Urinary bladder (tissue), 4 donors: ENCODE data around the gene ZDHHC21. TPM values are rescaled to one million over a fixed set of nuclear protein-coding genes. Genes with fewer than 3 reads are reported as not detected.

Source experiments
- DNase-seq: peaks from one replicate; pipeline ENCODE4 v3.0.0-alpha.2; 2015; ENCODE audit errors: extremely low spot score
- H3K27ac ChIP-seq: one replicate; pipeline ENCODE4 v1.5.1; 2013; ENCODE audit warnings: low read depth, mild to moderate bottlenecking, moderate library complexity
- H3K36me3 ChIP-seq: one replicate; pipeline ENCODE4 v1.6.1; 2013; ENCODE audit warnings: mild to moderate bottlenecking, moderate library complexity; ENCODE audit not compliant: insufficient read depth
- H3K4me1 ChIP-seq: one replicate; pipeline ENCODE4 v1.6.1; 2013; ENCODE audit warnings: mild to moderate bottlenecking, moderate library complexity; ENCODE audit not compliant: insufficient read depth
- H3K4me3 ChIP-seq: one replicate; pipeline ENCODE4 v1.5.1; 2013; ENCODE audit warnings: low read depth, low read length
- WGBS: extraction: QIAGEN DNeasy Blood & Tissue Kit; methylation state at CpG from one replicate; pipeline ENCODE4 v1.1.7; 2013; 5-methylcytosine and 5-hydroxymethylcytosine counted together
- polyA plus RNA-seq: library from polyadenylated mRNA; stranded (reverse); fragments of 200-250 nt; gene quantifications from one replicate; pipeline ENCODE4 v1.2.3, GENCODE V29; 2013
- total RNA-seq: library from RNA; depleted of rRNA; stranded (reverse); fragments of >200 nt; gene quantifications from one replicate; pipeline ENCODE4 v1.2.3, GENCODE V29; 2014
- donor health status: healthy with polysubstance abuse.
- donor health status: healthy.

The ZDHHC21 gene
- total RNA-seq (71.0 TPM), polyA plus RNA-seq (3.2 TPM)

- Histone ChIP-seq H3K4me3 (peak within 1 kb of the TSS; percentile 95), H3K36me3 (no peaks in the 10 kb centered on the region), H3K27ac (no peak within 1 kb of the TSS), H3K4me1 (no peaks in the 10 kb centered on the region)
- WGBS: 2% methylated on average over 49 of the region's 50 CpGs
- DNase-seq: no peak
These were observed at the start of gene ZDHHC21 for GRCh38 chr9:14693251-14693861. Gene ZDHHC21 (minus strand): TSS chr9:14693432. CDS start chr9:14674340, 19,092 bp downstream.

GRCh38 chr9:14741369-14741768, 48.1 kb upstream of the ZDHHC21 start:
- DNase-seq: no peak
- 94% methylated on average over 3 of the region's 3 CpGs for WGBS
- Histone ChIP-seq H3K4me1 (no peaks in the 10 kb centered on the region), H3K36me3 (no peaks in the 10 kb centered on the region), H3K27ac (no peak overlapping the region), H3K4me3 (no peak overlapping the region)

- DNase-seq: no peak
- Histone ChIP-seq H3K36me3 (no peaks in the 10 kb centered on the region), H3K4me1 (no peaks in the 10 kb centered on the region), H3K4me3 (no peak overlapping the region), H3K27ac (no peak overlapping the region)
- WGBS: 80% methylated on average over 5 of the region's 5 CpGs
These were observed 39.9 kb upstream of the ZDHHC21 start for GRCh38 chr9:14733133-14733532.

GRCh38 chr9:14731294-14731981, 38.2 kb upstream of the ZDHHC21 start:
- Histone ChIP-seq H3K4me1 (no peaks in the 10 kb centered on the region), H3K36me3 (no peaks in the 10 kb centered on the region), H3K4me3 (no peak overlapping the region), H3K27ac (no peak overlapping the region)
- 100% methylated on average over 1 of the region's 1 CpG for WGBS
- no peak for DNase-seq

- no peak overlapping the region for H3K4me3 ChIP-seq
- WGBS: 69% methylated on average over 2 of the region's 2 CpGs
- peak; percentile 18 for DNase-seq
- H3K36me3 ChIP-seq: no peaks in the 10 kb centered on the region
- H3K27ac ChIP-seq: no peak overlapping the region
- H3K4me1 ChIP-seq: no peaks in the 10 kb centered on the region
These were observed 37.2 kb upstream of the ZDHHC21 start for GRCh38 chr9:14730461-14730898.

GRCh38 chr9:14723301-14723700, 30.1 kb upstream of the ZDHHC21 start:
- 62% methylated on average over 4 of the region's 4 CpGs for WGBS
- H3K36me3 ChIP-seq: no peaks in the 10 kb centered on the region
- DNase-seq: no peak
- no peak overlapping the region for H3K27ac ChIP-seq
- H3K4me1 ChIP-seq: no peaks in the 10 kb centered on the region
- no peak overlapping the region for H3K4me3 ChIP-seq

- DNase-seq: no peak
- 55% methylated on average over 7 of the region's 7 CpGs for WGBS
- Histone ChIP-seq H3K36me3 (no peaks in the 10 kb centered on the region), H3K4me1 (no peaks in the 10 kb centered on the region), H3K4me3 (no peak within 1 kb of the TSS), H3K27ac (no peak within 1 kb of the TSS)
These were observed 29.3 kb upstream of the ZDHHC21 start, which contains the start of gene CER1 for GRCh38 chr9:14722391-14723035. Gene CER1 (minus strand): TSS chr9:14722733. CDS start chr9:14722672, 61 bp downstream.

- Histone ChIP-seq H3K36me3 (no peaks in the 10 kb centered on the region), H3K4me3 (no peak overlapping the region), H3K4me1 (no peaks in the 10 kb centered on the region), H3K27ac (no peak overlapping the region)
- no peak for DNase-seq
- 75% methylated on average over 8 of the region's 8 CpGs for WGBS
These were observed 26.1 kb upstream of the ZDHHC21 start for GRCh38 chr9:14719231-14719923.

- no peak for DNase-seq
- WGBS: 75% methylated on average over 4 of the region's 4 CpGs
- no peak overlapping the region for H3K4me3 ChIP-seq
These were observed 21.9 kb upstream of the ZDHHC21 start for GRCh38 chr9:14715102-14715501.

GRCh38 chr9:14713187-14713767, 20.0 kb upstream of the ZDHHC21 start:
- Histone ChIP-seq H3K4me3 (no peak overlapping the region), H3K36me3 (no peaks in the 10 kb centered on the region), H3K4me1 (no peaks in the 10 kb centered on the region), H3K27ac (no peak overlapping the region)
- DNase-seq: no peak
- 89% methylated on average over 3 of the region's 3 CpGs for WGBS

More at GRCh38 chr9:14715102-14715501, 21.9 kb upstream of the ZDHHC21 start:
- Histone ChIP-seq H3K4me1 (no peaks in the 10 kb centered on the region), H3K27ac (no peak overlapping the region), H3K36me3 (no peaks in the 10 kb centered on the region)

- Histone ChIP-seq H3K36me3 (no peaks in the 10 kb centered on the region), H3K4me3 (no peak overlapping the region), H3K4me1 (no peaks in the 10 kb centered on the region), H3K27ac (no peak overlapping the region)
- no peak for DNase-seq
These were observed 17.6 kb upstream of the ZDHHC21 start for GRCh38 chr9:14710804-14711203.

- no peaks in the 10 kb centered on the region for H3K36me3 ChIP-seq
- H3K4me1 ChIP-seq: no peaks in the 10 kb centered on the region
- DNase-seq: no peak
- H3K27ac ChIP-seq: no peak overlapping the region
- no peak overlapping the region for H3K4me3 ChIP-seq
- WGBS: 93% methylated on average over 5 of the region's 5 CpGs
These were observed 13.4 kb upstream of the ZDHHC21 start for GRCh38 chr9:14706530-14707140.

GRCh38 chr9:14705079-14705478, 11.8 kb upstream of the ZDHHC21 start:
- no peaks in the 10 kb centered on the region for H3K4me1 ChIP-seq
- no peaks in the 10 kb centered on the region for H3K36me3 ChIP-seq
- no peak overlapping the region for H3K27ac ChIP-seq
- H3K4me3 ChIP-seq: no peak overlapping the region
- no peak for DNase-seq
